GM21528 (cell line): ENCODE data around the gene TMEM120B.

Experiments used
- ATAC-seq: cut with Tn5 transposase; IDR thresholded peaks from one replicate; pipeline ENCODE4 v1.9.1; 2021; ENCODE audit warnings: mild to moderate bottlenecking, moderate library complexity; ENCODE audit not compliant: unreplicated experiment, low FRiP score

TMEM120B gene

GRCh38 chr12:121770388-121770787 lies 57.8 kb downstream of the TMEM120B start:
- ATAC-seq: no peak

DNA sequence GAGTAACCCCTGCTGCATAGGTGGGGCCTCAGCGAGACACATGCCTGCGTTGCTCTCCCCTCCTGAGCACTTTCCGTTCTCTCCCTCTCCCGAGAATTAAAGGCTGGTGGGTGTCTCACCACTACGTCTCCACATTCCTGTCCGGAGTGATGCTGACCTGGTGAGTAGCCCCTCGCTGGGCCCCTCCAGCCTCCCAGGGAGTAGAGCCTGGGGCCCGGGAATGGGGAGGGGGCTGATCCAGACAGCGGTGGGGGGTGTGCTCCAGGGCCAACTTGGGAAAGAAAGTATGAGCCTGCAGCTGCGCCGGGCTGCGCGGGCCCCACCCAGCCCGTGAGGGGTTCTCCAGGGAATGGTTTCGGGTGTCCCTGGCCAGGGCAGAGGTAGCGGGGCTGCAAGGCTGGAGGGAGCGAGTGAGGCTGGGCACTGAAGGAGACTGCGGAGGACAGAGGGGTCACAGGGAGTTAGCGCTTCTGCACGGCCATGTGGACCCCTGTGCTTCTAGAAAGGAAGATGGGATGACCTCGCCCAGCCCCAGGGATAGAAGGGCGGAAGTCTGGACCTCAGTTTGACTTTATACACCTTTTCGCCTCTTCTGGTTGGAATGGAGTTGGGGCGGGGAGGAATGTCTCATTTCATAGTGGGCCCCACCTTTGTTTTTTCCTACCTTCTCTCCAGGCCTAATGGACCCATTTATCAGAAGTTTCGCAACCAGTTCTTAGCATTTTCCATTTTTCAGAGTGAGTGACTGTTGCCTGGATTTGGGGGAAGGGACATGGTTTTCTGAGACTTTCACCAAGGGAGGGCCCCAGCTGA lies 58.5 kb downstream of the TMEM120B start:
- ATAC-seq: no peak

DNA sequence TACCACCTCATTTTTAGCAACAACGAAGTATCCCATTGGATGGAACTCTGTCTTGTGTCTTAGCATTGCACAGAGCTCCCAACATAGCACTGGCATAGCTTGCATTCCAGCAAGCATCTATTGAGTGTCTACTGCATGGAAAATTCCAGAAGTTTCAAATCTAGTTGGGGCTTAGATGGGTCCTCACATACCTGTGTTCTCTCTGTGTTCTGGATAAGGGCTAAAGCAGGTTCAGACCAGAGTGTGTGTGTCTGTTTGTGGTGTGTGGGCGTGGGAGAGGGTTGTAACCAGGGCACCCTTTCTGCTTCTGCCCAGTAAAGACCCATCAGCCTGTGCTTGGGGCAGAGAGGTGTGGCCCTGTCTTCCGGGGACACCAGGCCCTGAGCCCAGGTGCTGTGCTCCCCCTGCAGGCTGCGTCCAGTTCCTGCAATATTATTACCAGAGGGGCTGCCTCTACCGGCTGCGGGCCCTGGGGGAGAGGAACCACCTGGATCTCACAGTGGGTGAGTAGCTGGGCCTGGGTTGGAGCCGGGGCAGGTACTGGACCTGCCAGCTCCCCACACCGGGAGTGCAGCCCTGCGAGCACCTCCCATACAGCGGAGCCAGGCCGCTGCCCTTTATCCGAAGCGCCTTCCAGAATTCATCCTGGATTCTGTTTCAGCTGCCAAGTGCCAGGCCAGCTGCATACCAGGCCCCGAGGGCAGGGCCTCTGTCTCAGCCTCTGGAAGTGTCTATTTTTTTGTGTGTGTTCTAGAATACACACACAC lies 60.6 kb downstream of the TMEM120B start:
- peak; percentile 80 for ATAC-seq

- ATAC-seq: no peak
Observed at GRCh38 chr12:121774968-121775474, 62.5 kb downstream of the TMEM120B start.

- ATAC-seq: no peak
Observed at GRCh38 chr12:121775501-121775900, 62.9 kb downstream of the TMEM120B start.

DNA sequence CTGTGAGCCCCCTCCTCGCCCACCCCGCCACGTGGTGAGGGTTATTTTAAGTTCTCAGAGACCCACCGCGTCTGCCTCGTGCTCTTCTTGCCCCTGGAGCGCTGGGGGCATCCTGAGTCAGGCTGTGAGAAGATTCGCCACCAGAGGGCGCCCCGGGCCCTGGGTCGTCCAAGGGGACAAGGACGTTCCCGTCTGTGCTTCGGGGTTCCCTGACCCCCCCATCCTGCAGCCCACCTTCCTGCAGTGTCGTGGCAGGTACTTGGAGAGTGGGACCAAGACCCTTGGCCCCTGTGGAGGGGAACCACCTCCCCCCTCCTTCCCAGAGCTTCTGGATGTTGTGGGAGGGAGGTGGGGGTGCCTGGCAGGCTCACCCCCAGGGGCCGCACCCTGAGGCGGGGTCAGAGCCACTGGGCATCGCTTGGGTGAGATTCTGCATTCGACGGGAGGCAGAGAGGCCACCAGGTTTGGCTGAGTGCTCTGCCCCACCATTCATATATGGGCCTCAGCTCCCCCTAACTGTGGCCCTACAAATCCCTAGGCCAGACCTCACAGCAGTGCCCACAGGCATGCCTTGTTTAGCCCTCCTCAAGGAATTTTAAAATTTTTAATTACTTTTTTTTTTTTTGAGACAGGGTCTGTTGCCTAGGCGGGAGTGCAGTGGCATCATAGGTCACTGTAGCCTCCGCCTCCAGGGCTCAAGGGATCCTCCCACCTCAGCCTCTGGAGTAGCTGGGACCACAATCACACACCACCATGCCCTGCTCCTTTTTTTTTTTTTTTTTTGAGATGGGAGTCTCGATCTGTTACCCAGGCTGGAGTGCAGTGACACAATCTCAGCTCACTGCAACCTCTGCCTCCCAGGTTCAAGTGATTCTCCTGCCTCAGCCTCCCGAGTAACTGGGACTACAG lies 63.9 kb downstream of the TMEM120B start:
- ATAC-seq: peak; percentile 50

DNA sequence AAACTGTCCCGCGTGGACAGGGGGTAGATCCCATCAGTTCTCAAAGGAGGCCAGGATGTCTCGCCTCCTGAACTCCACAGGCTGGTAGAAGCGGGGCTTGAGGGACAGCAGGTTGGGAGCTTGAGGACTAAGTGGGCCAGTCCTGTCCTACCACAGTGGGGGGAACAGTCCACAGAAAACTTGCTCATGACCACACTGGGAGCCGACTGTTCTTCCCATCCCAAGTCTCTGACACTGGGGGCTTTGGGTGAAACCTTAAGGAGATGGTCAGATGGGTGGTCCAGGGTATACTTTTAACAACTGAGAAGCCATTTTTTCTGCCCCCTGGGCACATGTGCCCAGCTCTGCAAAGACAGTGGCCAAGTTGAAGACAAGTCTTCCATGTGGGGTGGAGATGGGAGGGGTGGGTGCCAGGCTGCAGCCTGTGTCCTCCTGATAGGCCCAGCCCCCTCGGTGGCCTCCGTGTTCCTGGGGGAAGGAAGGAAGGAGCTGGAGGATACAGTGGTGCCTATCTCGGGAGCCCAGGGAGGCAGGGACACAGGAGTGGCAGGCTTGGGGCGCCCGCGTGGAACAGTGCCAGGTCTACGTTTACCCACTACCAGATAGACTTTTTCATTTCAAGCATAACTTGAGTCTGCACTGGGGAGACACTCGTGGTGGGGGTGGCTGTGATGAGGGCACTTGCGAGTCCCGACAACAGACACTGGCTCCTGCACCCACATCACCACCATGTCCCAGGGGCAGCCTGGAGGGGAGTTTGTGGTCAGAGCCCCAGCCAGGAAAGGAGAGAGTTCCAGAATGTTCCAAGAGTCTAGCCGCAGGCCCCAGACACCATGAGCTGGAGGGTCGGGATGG lies 66.2 kb downstream of the TMEM120B start:
- no peak for ATAC-seq

- no peak for ATAC-seq
Observed at GRCh38 chr12:121779422-121779895, 66.9 kb downstream of the TMEM120B start.

- no peak for ATAC-seq
Observed at GRCh38 chr12:121780429-121780828, 67.9 kb downstream of the TMEM120B start.

GRCh38 chr12:121781484-121781997 lies 69.0 kb downstream of the TMEM120B start:
- ATAC-seq: no peak

- no peak for ATAC-seq
Observed at GRCh38 chr12:121781998-121782979, 69.7 kb downstream of the TMEM120B start.

DNA sequence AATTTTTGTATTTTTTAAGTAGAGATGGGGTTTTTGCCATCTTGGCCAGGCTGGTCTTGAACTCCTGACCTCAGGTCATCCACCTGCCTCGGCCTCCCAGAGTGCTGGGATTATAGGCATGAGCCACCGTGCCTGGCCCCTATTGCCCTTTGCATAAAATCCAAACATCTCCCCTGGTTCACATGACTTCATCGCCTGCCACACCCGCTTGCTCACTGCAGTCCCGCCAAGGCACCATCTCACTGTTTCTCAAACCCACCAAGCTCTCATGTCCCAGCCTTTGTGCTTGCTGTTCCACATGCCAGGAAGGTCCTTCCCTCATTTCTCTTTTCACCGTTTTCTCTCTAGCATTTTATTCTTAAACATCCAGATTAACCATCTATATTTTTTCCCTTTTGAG lies 71.2 kb downstream of the TMEM120B start:
- no peak for ATAC-seq

- no peak for ATAC-seq
Observed at GRCh38 chr12:121784460-121784859, 71.9 kb downstream of the TMEM120B start.

GRCh38 chr12:121786440-121786825 lies 73.9 kb downstream of the TMEM120B start:
- ATAC-seq: no peak

DNA sequence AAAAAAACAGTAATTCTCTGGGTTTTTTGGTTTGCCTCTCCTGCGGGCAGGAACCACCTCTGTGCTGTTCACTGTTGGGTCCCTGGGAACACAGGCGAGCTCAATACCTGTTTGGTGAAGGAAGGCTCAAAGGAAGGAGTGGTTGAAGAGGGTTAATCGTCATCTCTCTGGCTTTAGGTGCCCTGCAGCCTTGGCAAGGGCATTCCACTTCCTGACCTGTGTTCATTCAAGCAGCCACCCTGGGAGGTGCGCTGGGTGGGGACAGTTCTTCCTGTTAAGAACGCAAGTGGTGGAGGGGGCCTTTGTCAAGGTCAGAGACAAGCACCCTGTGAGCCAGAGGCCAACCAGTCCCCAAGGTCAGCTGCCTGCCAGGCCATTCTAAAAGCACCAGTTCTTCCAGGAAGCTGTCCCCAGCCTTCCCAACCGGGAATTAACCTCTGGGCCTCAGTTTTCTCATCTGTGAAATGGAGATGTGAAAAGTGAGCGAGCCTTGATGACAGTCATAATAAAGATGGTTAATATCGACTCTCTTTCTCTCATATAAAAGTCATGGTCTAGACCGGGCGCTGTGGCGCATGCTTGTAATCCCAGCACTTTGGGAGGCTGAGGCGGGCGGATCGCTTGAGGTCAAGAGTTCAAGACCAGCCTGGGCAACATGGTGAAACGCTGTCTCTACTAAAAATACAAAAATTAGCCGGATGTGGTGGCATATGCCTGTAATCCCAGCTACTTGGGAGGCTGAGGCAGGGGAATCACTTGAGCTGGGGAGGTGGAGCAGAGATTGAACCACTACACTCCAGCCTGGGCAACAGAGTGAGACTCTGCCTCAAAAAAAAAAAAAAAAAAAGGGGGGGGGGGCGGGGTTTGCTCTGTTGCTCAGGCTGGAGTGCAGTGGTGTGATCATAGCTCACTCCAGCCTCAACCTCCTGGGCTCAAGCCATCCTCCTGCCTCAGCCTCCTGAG lies 74.8 kb downstream of the TMEM120B start:
- ATAC-seq: no peak

- no peak for ATAC-seq
Observed at GRCh38 chr12:121788176-121788818, 75.7 kb downstream of the TMEM120B start.
